Raji (cell line): ENCODE data around the gene RUSC1.

Source experiments
- POLR2A ChIP-seq: IDR thresholded peaks from 2 replicates; pipeline ENCODE4 v1.6.1; 2011; ENCODE audit warnings: low read depth, low read length, control low read depth; ENCODE audit not compliant: insufficient read depth

Gene RUSC1

GRCh38 chr1:155320661-155321617, at the start of gene RUSC1:
Gene RUSC1, plus strand, starts transcription at chr1:155320894. Its CDS starts 880 bp downstream, at chr1:155321774.
- TF ChIP-seq POLR2A, result peak; percentile 31; the same call in 1 of the 2 replicates

GRCh38 chr1:155272466-155273342, 48.0 kb upstream of the RUSC1 start:
- no peak for TF ChIP-seq POLR2A

GRCh38 chr1:155273343-155274245, 47.1 kb upstream of the RUSC1 start, which contains the start of gene CLK2:
Gene CLK2, minus strand, starts transcription at chr1:155273504. Its CDS starts 2,527 bp downstream, at chr1:155270977.
- peak; percentile 87 for TF ChIP-seq POLR2A

- TF ChIP-seq POLR2A, result peak; percentile 55
Observed at GRCh38 chr1:155277070-155277901, 43.4 kb upstream of the RUSC1 start, which contains the start of gene HCN3. Gene HCN3, plus strand, starts transcription at chr1:155277463. Its CDS starts 128 bp downstream, at chr1:155277591.

GRCh38 chr1:155277902-155278688, 42.6 kb upstream of the RUSC1 start:
- no peak for TF ChIP-seq POLR2A

GRCh38 chr1:155278689-155279160, 42.0 kb upstream of the RUSC1 start:
- TF ChIP-seq POLR2A, result no peak

GRCh38 chr1:155279268-155279667, 41.4 kb upstream of the RUSC1 start:
- no peak for TF ChIP-seq POLR2A

GRCh38 chr1:155282488-155283091, 38.1 kb upstream of the RUSC1 start:
- no peak for TF ChIP-seq POLR2A

- TF ChIP-seq POLR2A, result no peak
Observed at GRCh38 chr1:155284476-155284875, 36.2 kb upstream of the RUSC1 start.

- TF ChIP-seq POLR2A, result no peak
Observed at GRCh38 chr1:155285063-155285462, 35.6 kb upstream of the RUSC1 start.

GRCh38 chr1:155285631-155286044, 35.1 kb upstream of the RUSC1 start:
- TF ChIP-seq POLR2A, result no peak

GRCh38 chr1:155286544-155286943, 34.1 kb upstream of the RUSC1 start:
- no peak for TF ChIP-seq POLR2A

GRCh38 chr1:155287987-155288543, 32.6 kb upstream of the RUSC1 start:
- no peak for TF ChIP-seq POLR2A
